Esophagus mucosa (tissue), 1 donor: ENCODE data around the gene LRWD1. TPM values are rescaled to one million over a fixed set of nuclear protein-coding genes. Genes with fewer than 3 reads are reported as not detected.
A peak's percentile ranks its signal among the peaks of the same experiment; 100 is the strongest.
"Not testable (repeated sequence)": the region's sequence is repeated elsewhere in the genome, so short reads cannot be mapped to it uniquely, and the experiment has no call there.

Source experiments
- ATAC-seq: fragments of 200-7000 bp; cut with Tn5 transposase; one replicate; pipeline ENCODE4 v1.9.1; 2020
- total RNA-seq: library from RNA; stranded (reverse); gene quantifications from one replicate; pipeline ENCODE4 v1.2.4, GENCODE V29; 2023
- donor health status: DM: yes; HTN: yes; CAD: no.

The LRWD1 gene
- total RNA-seq, 1 donor from 2014 or later = 8.7 TPM

- ATAC-seq = not testable (repeated sequence)
These were observed 33.5 kb downstream of the LRWD1 start for GRCh38 chr7:102498321-102498720.

- not testable (repeated sequence) for ATAC-seq
These were observed 38.4 kb downstream of the LRWD1 start for GRCh38 chr7:102503141-102503540.

GRCh38 chr7:102505298-102506185 is 40.8 kb downstream of the LRWD1 start:
- ATAC-seq = peak; percentile 81

- not testable (repeated sequence) for ATAC-seq
These were observed 42.8 kb downstream of the LRWD1 start for GRCh38 chr7:102507410-102508088.

- not testable (repeated sequence) for ATAC-seq
These were observed 45.8 kb downstream of the LRWD1 start for GRCh38 chr7:102510575-102510974.

GRCh38 chr7:102511860-102512522 is 47.2 kb downstream of the LRWD1 start:
- ATAC-seq = peak; percentile 23

GRCh38 chr7:102512642-102513221 is 47.9 kb downstream of the LRWD1 start:
- not testable (repeated sequence) for ATAC-seq

GRCh38 chr7:102514881-102515721 is 50.3 kb downstream of the LRWD1 start:
- ATAC-seq = peak; percentile 40

- not testable (repeated sequence) for ATAC-seq
These were observed 51.1 kb downstream of the LRWD1 start for GRCh38 chr7:102515889-102516288.

GRCh38 chr7:102516951-102517350 is 52.2 kb downstream of the LRWD1 start:
- ATAC-seq = peak; percentile 20

GRCh38 chr7:102517550-102518147 is 52.9 kb downstream of the LRWD1 start, which contains the start of gene RASA4B:
Gene RASA4B, minus strand, starts transcription at chr7:102517777. Its CDS starts 67 bp downstream, at chr7:102517710.
- ATAC-seq = peak; percentile 96

- ATAC-seq = not testable (repeated sequence)
These were observed 56.0 kb downstream of the LRWD1 start for GRCh38 chr7:102520797-102521196.

Other genes starting within 250 kb of the LRWD1 start
- gene SH2B2, start 178.1 kb upstream of the LRWD1 start, total RNA-seq = 1.1 TPM
- not detected for gene SPDYE6, start 108.5 kb upstream of the LRWD1 start, total RNA-seq
- gene PRKRIP1, start 68.6 kb upstream of the LRWD1 start, total RNA-seq = 9.6 TPM
- 3.1 TPM for gene ORAI2, start 31.4 kb upstream of the LRWD1 start, total RNA-seq
- gene ALKBH4, start 121 bp upstream of the LRWD1 start, total RNA-seq = 5.7 TPM
- 38.5 TPM for gene POLR2J, start 13.9 kb downstream of the LRWD1 start, total RNA-seq
- gene RASA4B, start 52.8 kb downstream of the LRWD1 start, total RNA-seq = 2.8 TPM
- gene UPK3BL2, start 78.7 kb downstream of the LRWD1 start, total RNA-seq = 88.8 TPM
- not detected for gene SPDYE2, start 86.2 kb downstream of the LRWD1 start, total RNA-seq
- gene POLR2J3, start 107.6 kb downstream of the LRWD1 start, total RNA-seq = 13.8 TPM
- gene RASA4, start 151.8 kb downstream of the LRWD1 start, total RNA-seq = 13.2 TPM
- 304 TPM for gene UPK3BL1, start 177.8 kb downstream of the LRWD1 start, total RNA-seq
- gene SPDYE2B, start 185.3 kb downstream of the LRWD1 start, total RNA-seq = not detected
- 3.3 TPM for gene POLR2J2, start 206.7 kb downstream of the LRWD1 start, total RNA-seq